ENCODE data around the gene PPP6R2.

Gene PPP6R2

GRCh38 chr22:50342651-50343540 is at the start of gene PPP6R2:
TSS of gene PPP6R2 (plus strand) at chr22:50343327. CDS start at chr22:50393909, 50,582 bp downstream.
- peak; percentile 88 for DNase-seq (ENCODE audit: low read depth)

- DNase-seq (ENCODE audit: low read depth): no peak
Observed at GRCh38 chr22:50293441-50294318, 49.4 kb upstream of the PPP6R2 start.

GRCh38 chr22:50294319-50294656 is 48.8 kb upstream of the PPP6R2 start:
- DNase-seq (ENCODE audit: low read depth): no peak

- DNase-seq (ENCODE audit: low read depth): no peak
Observed at GRCh38 chr22:50296658-50297490, 46.3 kb upstream of the PPP6R2 start.

- no peak for DNase-seq (ENCODE audit: low read depth)
Observed at GRCh38 chr22:50297510-50298265, 45.4 kb upstream of the PPP6R2 start.

GRCh38 chr22:50298266-50298637 is 44.9 kb upstream of the PPP6R2 start:
- DNase-seq (ENCODE audit: low read depth): no peak

- no peak for DNase-seq (ENCODE audit: low read depth)
Observed at GRCh38 chr22:50298937-50299784, 44.0 kb upstream of the PPP6R2 start.

- no peak for DNase-seq (ENCODE audit: low read depth)
Observed at GRCh38 chr22:50299785-50300619, 43.1 kb upstream of the PPP6R2 start.

GRCh38 chr22:50300620-50301257 is 42.4 kb upstream of the PPP6R2 start:
- DNase-seq (ENCODE audit: low read depth): no peak

- no peak for DNase-seq (ENCODE audit: low read depth)
Observed at GRCh38 chr22:50301581-50301991, 41.5 kb upstream of the PPP6R2 start.

- DNase-seq (ENCODE audit: low read depth): no peak
Observed at GRCh38 chr22:50302041-50302541, 41.0 kb upstream of the PPP6R2 start.

- DNase-seq (ENCODE audit: low read depth): no peak
Observed at GRCh38 chr22:50302564-50302963, 40.6 kb upstream of the PPP6R2 start.

GRCh38 chr22:50303515-50303847 is 39.6 kb upstream of the PPP6R2 start:
- DNase-seq (ENCODE audit: low read depth): no peak

GRCh38 chr22:50303848-50304527 is 39.1 kb upstream of the PPP6R2 start:
- DNase-seq (ENCODE audit: low read depth): no peak

- no peak for DNase-seq (ENCODE audit: low read depth)
Observed at GRCh38 chr22:50304528-50305392, 38.4 kb upstream of the PPP6R2 start.

GRCh38 chr22:50305393-50305922 is 37.7 kb upstream of the PPP6R2 start:
- DNase-seq (ENCODE audit: low read depth): no peak

- DNase-seq (ENCODE audit: low read depth): no peak
Observed at GRCh38 chr22:50305923-50306566, 37.1 kb upstream of the PPP6R2 start.
